HepG2 (cell line): ENCODE results near the gene NPHS1. TPM values are rescaled to one million over a fixed set of nuclear protein-coding genes. Genes with fewer than 3 reads are reported as not detected.

ENCODE experiments used
- NBN ChIP-seq: fragments of 450-650 bp; conservative IDR thresholded peaks from 2 replicates; pipeline ENCODE4 v1.6.1; 2017
- NFRKB ChIP-seq: fragments of 450-650 bp; IDR thresholded peaks from 2 replicates; pipeline ENCODE4 v1.6.1; 2017
- PCBP2 ChIP-seq: fragments of 200-400 bp; formaldehyde crosslinking; optimal IDR thresholded peaks from 2 replicates; pipeline ENCODE3; 2018; ENCODE audit warnings: low read length, low read depth; ENCODE audit not compliant: poor library complexity, severe bottlenecking
- POGZ ChIP-seq: sonication (generic); formaldehyde crosslinking; IDR thresholded peaks from 2 replicates; pipeline ENCODE4 v1.4.0; 2020; ENCODE audit warnings: mild to moderate bottlenecking, missing genetic modification reagents
- SOX5 ChIP-seq: IDR thresholded peaks from 2 replicates; pipeline ENCODE4 v1.6.1; 2016; ENCODE audit warnings: borderline replicate concordance
- SRSF9 ChIP-seq: fragments of 200-400 bp; formaldehyde crosslinking; IDR thresholded peaks from 2 replicates; pipeline ENCODE4 v1.6.1; 2018; ENCODE audit warnings: borderline replicate concordance, mild to moderate bottlenecking, low read depth, low read length; ENCODE audit not compliant: insufficient read depth, poor library complexity, severe bottlenecking
- TAF15 ChIP-seq: fragments of 200-400 bp; formaldehyde crosslinking; IDR thresholded peaks from one replicate; pipeline ENCODE4 v1.6.1; 2018; ENCODE audit warnings: mild to moderate bottlenecking, low read depth, low read length; ENCODE audit not compliant: poor library complexity, severe bottlenecking
- YEATS2 ChIP-seq: sonication (generic); formaldehyde crosslinking; IDR thresholded peaks from 2 replicates; pipeline ENCODE4 v1.4.0; 2020; ENCODE audit warnings: missing genetic modification reagents, borderline replicate concordance
- ZC3H13 ChIP-seq: sonication (generic); formaldehyde crosslinking; IDR thresholded peaks from 2 replicates; pipeline ENCODE4 v1.8.1; 2023; ENCODE audit warnings: mild to moderate bottlenecking, missing genetic modification reagents, moderate library complexity
- ZNF276 ChIP-seq: sonication (generic); formaldehyde crosslinking; IDR thresholded peaks from 2 replicates; pipeline ENCODE4 v1.4.0; 2020; ENCODE audit warnings: mild to moderate bottlenecking, low read depth, missing genetic modification reagents
- ZNF343 ChIP-seq: sonication (generic); formaldehyde crosslinking; IDR thresholded peaks from 2 replicates; pipeline ENCODE4 v1.4.0; 2020; ENCODE audit warnings: mild to moderate bottlenecking, missing genetic modification reagents
- ZNF574 ChIP-seq: sonication (generic); formaldehyde crosslinking; IDR thresholded peaks from 2 replicates; pipeline ENCODE4 v1.4.0; 2020; ENCODE audit warnings: missing genetic modification reagents
- ZNF652 ChIP-seq: IDR thresholded peaks from 2 replicates; pipeline ENCODE4 v1.6.1; 2016; ENCODE audit warnings: low read depth, borderline replicate concordance
- ZNF770 ChIP-seq: sonication (generic); formaldehyde crosslinking; IDR thresholded peaks from 2 replicates; pipeline ENCODE4 v1.5.0; 2020; ENCODE audit warnings: mild to moderate bottlenecking, missing genetic modification reagents
- ZNF780A ChIP-seq: sonication (generic); formaldehyde crosslinking; IDR thresholded peaks from 2 replicates; pipeline ENCODE4 v1.8.0; 2022; ENCODE audit warnings: mild to moderate bottlenecking, missing genetic modification reagents, moderate library complexity
- polyA plus RNA-seq, 8 experiments: library from polyadenylated mRNA; depleted of rRNA in 3 of 8; stranded (reverse) in 7 of 8; unstranded in 1 of 8; fragments of >200 nt; fragmentation: Illumina TruSeq in 4 of 8; extraction: Trizol in 4 of 8; gene quantifications; 2 replicates each; pipeline versions ENCODE4 v1.2.1 to v1.2.3, GENCODE V29; 2011 to 2016; ENCODE audit warnings: low read depth in 4 of 8, missing spikeins in 1 of 8, mixed read lengths in 1 of 8; ENCODE audit not compliant: insufficient read depth in 1 of 8
- total RNA-seq, 5 experiments: library from RNA; depleted of rRNA; stranded (reverse); fragments of >200 nt; fragmentation: Illumina TruSeq; extraction: Trizol; gene quantifications; 2 replicates each; pipeline ENCODE4 v1.2.3, GENCODE V29; 2016; ENCODE audit warnings: low read depth in 1 of 5
- TF ChIP-seq, protein P1 (sequence below): sonication (generic); formaldehyde crosslinking; IDR thresholded peaks from 2 replicates; pipeline ENCODE4 v1.5.1; 2020; ENCODE audit warnings: mild to moderate bottlenecking, missing genetic modification reagents
- TF ChIP-seq, protein P2 (sequence below): sonication (generic); formaldehyde crosslinking; IDR thresholded peaks from 2 replicates; pipeline ENCODE4 v1.5.0; 2020; ENCODE audit warnings: missing genetic modification reagents

The NPHS1 gene
- total and polyA plus RNA-seq, 2 of the 13 experiments (the other 11 are each of a cell fraction or from before 2014, with no cell fraction given) = not detected

DNA sequence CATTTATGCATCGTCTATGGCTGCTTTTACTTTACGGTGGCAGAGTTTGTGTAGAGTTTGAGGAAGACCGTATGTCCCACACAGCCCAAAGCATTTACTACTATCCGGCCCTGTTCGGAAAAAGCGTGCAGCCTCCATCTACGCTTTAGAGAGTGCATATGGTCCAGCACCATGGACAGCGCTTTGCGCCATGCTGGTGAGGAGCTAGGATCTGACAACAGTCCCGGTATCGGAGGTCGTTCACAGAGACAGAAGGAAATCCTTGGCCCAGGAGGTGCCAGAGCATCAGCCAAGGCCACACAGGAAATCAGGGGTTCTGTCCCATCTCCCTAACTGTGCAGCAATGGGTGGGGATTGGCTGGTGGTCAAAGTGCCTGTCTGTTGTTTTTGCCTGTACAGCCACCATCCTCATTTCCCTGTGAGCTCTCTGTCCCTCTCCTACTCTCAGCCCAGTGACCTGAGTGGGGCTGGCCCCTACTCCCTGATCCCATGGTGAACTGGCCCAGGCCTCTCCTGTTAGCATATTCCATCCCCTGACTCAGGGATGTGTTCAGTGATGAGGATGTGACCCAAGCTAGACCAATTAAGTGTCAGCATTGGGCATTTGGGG is 23.5 kb downstream of the NPHS1 start (continued):
- TF ChIP-seq, protein P1, sequence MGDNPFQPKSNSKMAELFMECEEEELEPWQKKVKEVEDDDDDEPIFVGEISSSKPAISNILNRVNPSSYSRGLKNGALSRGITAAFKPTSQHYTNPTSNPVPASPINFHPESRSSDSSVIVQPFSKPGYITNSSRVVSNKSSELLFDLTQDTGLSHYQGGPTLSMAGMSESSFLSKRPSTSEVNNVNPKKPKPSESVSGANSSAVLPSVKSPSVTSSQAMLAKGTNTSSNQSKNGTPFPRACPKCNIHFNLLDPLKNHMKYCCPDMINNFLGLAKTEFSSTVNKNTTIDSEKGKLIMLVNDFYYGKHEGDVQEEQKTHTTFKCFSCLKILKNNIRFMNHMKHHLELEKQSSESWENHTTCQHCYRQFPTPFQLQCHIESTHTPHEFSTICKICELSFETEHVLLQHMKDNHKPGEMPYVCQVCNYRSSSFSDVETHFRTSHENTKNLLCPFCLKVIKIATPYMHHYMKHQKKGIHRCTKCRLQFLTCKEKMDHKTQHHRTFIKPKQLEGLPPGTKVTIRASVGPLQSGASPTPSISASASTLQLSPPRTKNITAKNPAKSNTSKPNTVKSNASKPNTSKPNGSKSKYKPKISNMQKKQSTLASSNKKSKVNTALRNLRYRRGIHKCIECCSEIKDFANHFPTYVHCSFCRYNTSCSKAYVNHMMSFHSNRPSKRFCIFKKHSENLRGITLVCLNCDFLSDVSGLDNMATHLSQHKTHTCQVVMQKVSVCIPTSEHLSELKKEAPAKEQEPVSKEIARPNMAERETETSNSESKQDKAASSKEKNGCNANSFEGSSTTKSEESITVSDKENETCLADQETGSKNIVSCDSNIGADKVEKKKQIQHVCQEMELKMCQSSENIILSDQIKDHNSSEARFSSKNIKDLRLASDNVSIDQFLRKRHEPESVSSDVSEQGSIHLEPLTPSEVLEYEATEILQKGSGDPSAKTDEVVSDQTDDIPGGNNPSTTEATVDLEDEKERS (CRISPR knock-in tag) = peak; percentile 91
- no peak for TF ChIP-seq TAF15
- TF ChIP-seq PCBP2 = no peak
- peak; percentile 69 for TF ChIP-seq ZNF652
- TF ChIP-seq ZNF574 (CRISPR knock-in tag) = peak; percentile 85
- TF ChIP-seq ZNF770 = 0 out of 2 replicates have a peak, but pooled peaks have one; percentile 28
- peak; percentile 74; the same call in 1 of the 2 replicates for TF ChIP-seq YEATS2 (CRISPR knock-in tag)
- TF ChIP-seq NFRKB = no peak
- peak; percentile 70 for TF ChIP-seq ZC3H13 (CRISPR knock-in tag)
- TF ChIP-seq SRSF9 = no peak
- no peak for TF ChIP-seq POGZ (CRISPR knock-in tag)
- TF ChIP-seq, protein P2, sequence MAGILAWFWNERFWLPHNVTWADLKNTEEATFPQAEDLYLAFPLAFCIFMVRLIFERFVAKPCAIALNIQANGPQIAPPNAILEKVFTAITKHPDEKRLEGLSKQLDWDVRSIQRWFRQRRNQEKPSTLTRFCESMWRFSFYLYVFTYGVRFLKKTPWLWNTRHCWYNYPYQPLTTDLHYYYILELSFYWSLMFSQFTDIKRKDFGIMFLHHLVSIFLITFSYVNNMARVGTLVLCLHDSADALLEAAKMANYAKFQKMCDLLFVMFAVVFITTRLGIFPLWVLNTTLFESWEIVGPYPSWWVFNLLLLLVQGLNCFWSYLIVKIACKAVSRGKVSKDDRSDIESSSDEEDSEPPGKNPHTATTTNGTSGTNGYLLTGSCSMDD (CRISPR knock-in tag) = peak; percentile 40; the same call in 1 of the 2 replicates
- TF ChIP-seq NBN = no peak
- peak; percentile 62; the same call in 1 of the 2 replicates for TF ChIP-seq SOX5 (CRISPR knock-in tag)
- TF ChIP-seq ZNF276 (CRISPR knock-in tag) = no peak
- no peak for TF ChIP-seq ZNF343 (CRISPR knock-in tag)
- peak; percentile 86 for TF ChIP-seq ZNF780A
